Endothelial cell (in vitro differentiated cells): ENCODE measurements around the gene KCNH2. TPM values are rescaled to one million over a fixed set of nuclear protein-coding genes. Genes with fewer than 3 reads are reported as not detected.

Source experiments
- DNase-seq: peaks from one replicate; pipeline ENCODE4 v3.0.0; 2021; ENCODE audit warnings: low spot score
- H3K27ac Mint-ChIP-seq: one replicate; pipeline ENCODE4 v1.8.0; 2021; ENCODE audit warnings: mixed read lengths, inconsistent platforms; ENCODE audit not compliant: unreplicated experiment
- H3K27me3 Mint-ChIP-seq: one replicate; pipeline ENCODE4 v1.8.0; 2021; ENCODE audit warnings: mild to moderate bottlenecking, moderate library complexity, mixed read lengths, inconsistent platforms; ENCODE audit not compliant: unreplicated experiment
- H3K36me3 Mint-ChIP-seq: one replicate; pipeline ENCODE4 v1.8.0; 2021; ENCODE audit warnings: mild to moderate bottlenecking, low read depth, mixed read lengths, inconsistent platforms; ENCODE audit not compliant: unreplicated experiment
- H3K4me1 Mint-ChIP-seq: one replicate; pipeline ENCODE4 v1.8.0; 2021; ENCODE audit warnings: mild to moderate bottlenecking, mixed read lengths, inconsistent platforms; ENCODE audit not compliant: unreplicated experiment
- H3K4me3 Mint-ChIP-seq: one replicate; pipeline ENCODE4 v1.8.0; 2021; ENCODE audit warnings: mild to moderate bottlenecking, mixed read lengths, inconsistent platforms; ENCODE audit not compliant: unreplicated experiment
- H3K9me3 Mint-ChIP-seq: one replicate; pipeline ENCODE4 v1.8.0; 2021; ENCODE audit warnings: mixed read lengths, inconsistent platforms; ENCODE audit not compliant: unreplicated experiment
- CTCF ChIP-seq: fragments of 200-600 bp; sonication (generic); IDR thresholded peaks from one replicate; pipeline ENCODE4 v1.5.0; 2021; ENCODE audit warnings: antibody characterized with exemption; ENCODE audit not compliant: unreplicated experiment
- total RNA-seq: library from RNA; stranded (reverse); fragmentation: NEBNext Ultra II Directional; extraction: Animal tissue kit (Norgen Biotek cat#: 25700); gene quantifications from one replicate; pipeline ENCODE4 v1.2.1, GENCODE V29; 2021; ENCODE audit not compliant: unreplicated experiment

KCNH2 gene
- total RNA-seq, 1 donor from 2014 or later: 3.4 TPM

- no peaks in the 10 kb centered on the region for H3K9me3 Mint-ChIP-seq
- peaks cover 17% of the 10 kb centered on the region for H3K27me3 Mint-ChIP-seq
- no peak overlapping the region for H3K4me3 Mint-ChIP-seq
- DNase-seq: no peak
- no peak overlapping the region for H3K27ac Mint-ChIP-seq
- H3K4me1 Mint-ChIP-seq: peaks cover 1% of the 10 kb centered on the region
- TF ChIP-seq CTCF: no peak
- peaks cover 11% of the 10 kb centered on the region for H3K36me3 Mint-ChIP-seq
These were observed 9.9 kb downstream of the KCNH2 start for GRCh38 chr7:150968056-150968733.

DNA sequence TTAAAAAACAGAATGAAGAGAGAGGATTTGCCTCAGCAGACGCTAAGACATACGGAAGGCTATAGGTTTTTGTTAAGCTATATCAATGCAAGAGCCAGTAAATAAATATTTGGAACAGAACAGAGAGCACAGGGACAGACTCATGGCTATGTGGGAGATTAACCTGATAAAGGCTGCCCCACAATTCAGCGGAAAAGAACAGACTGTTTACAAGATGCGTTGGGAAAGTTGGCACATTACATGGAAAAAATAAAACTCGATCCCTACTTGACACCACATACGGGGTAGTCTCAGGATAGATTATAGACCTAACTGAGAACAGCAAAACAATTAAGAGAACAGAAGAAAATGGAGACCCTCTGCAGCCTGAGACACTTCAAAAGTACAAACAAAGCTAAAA is 10.8 kb downstream of the KCNH2 start:
- H3K9me3 Mint-ChIP-seq: no peaks in the 10 kb centered on the region
- peaks cover 4% of the 10 kb centered on the region for H3K36me3 Mint-ChIP-seq
- H3K27me3 Mint-ChIP-seq: peaks cover 9% of the 10 kb centered on the region
- H3K4me1 Mint-ChIP-seq: peaks cover 2% of the 10 kb centered on the region
- DNase-seq: no peak
- no peak for TF ChIP-seq CTCF
- H3K27ac Mint-ChIP-seq: no peak overlapping the region
- H3K4me3 Mint-ChIP-seq: no peak overlapping the region

DNA sequence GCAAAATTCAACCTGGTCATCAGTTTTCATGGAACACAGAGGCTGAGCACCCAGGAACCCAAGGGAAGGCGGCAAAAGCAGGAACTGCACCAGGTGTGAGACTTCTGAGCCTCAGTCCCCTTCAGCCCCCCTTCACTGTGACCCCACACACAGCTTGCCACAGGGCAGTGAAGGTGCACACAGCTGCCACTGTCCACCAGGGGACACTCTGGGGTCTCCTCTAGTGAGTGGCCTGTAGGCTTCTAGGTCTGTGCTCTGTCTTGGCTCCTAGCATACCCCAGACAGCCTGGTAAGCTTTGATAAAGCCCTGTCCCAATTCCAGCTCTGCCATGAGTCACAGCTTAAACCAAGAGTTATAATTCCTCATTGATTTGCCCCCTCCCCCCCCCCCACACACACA is 12.1 kb downstream of the KCNH2 start:
- Mint-ChIP-seq H3K4me3 (no peak overlapping the region), H3K27ac (no peak overlapping the region), H3K36me3 (no peaks in the 10 kb centered on the region), H3K4me1 (peaks cover 4% of the 10 kb centered on the region), H3K9me3 (no peaks in the 10 kb centered on the region), H3K27me3 (peaks cover 3% of the 10 kb centered on the region)
- TF ChIP-seq CTCF: no peak
- peak; percentile 57 for DNase-seq

GRCh38 chr7:150965273-150965830 is 12.8 kb downstream of the KCNH2 start:
- DNase-seq: no peak
- H3K36me3 Mint-ChIP-seq: no peaks in the 10 kb centered on the region
- no peak for TF ChIP-seq CTCF
- peaks cover 3% of the 10 kb centered on the region for H3K27me3 Mint-ChIP-seq
- H3K27ac Mint-ChIP-seq: no peak overlapping the region
- H3K9me3 Mint-ChIP-seq: no peaks in the 10 kb centered on the region
- peaks cover 7% of the 10 kb centered on the region for H3K4me1 Mint-ChIP-seq
- no peak overlapping the region for H3K4me3 Mint-ChIP-seq

- Mint-ChIP-seq H3K36me3 (no peaks in the 10 kb centered on the region), H3K27ac (no peak overlapping the region), H3K27me3 (peaks cover under 1% of the 10 kb centered on the region), H3K4me1 (peaks cover 12% of the 10 kb centered on the region), H3K4me3 (no peak overlapping the region), H3K9me3 (no peaks in the 10 kb centered on the region)
- TF ChIP-seq CTCF: peak; percentile 21
- no peak for DNase-seq
These were observed 13.5 kb downstream of the KCNH2 start for GRCh38 chr7:150964593-150965111.
